Neural progenitor cell (in vitro differentiated cells): ENCODE results near the gene USP25. TPM values are rescaled to one million over a fixed set of nuclear protein-coding genes. Genes with fewer than 3 reads are reported as not detected.

Experiments
- DNase-seq: peaks from one replicate; pipeline ENCODE4 v3.0.0-alpha.2; 2016; ENCODE audit warnings: low spot score
- H2AFZ ChIP-seq: fragments of 200-600 bp; sonication (generic); replicated peaks from 2 replicates; pipeline ENCODE4 v1.6.1; 2016; ENCODE audit warnings: antibody characterized with exemption
- H3F3A ChIP-seq: fragments of 200-600 bp; sonication (generic); 2 replicates; pipeline ENCODE4 v1.6.1; 2016; ENCODE audit warnings: antibody characterized with exemption, low read depth
- H3K27ac ChIP-seq: fragments of 200-600 bp; sonication (generic); 2 replicates; pipeline ENCODE4 v1.5.1; 2016; ENCODE audit warnings: mild to moderate bottlenecking
- H3K27me3 ChIP-seq: fragments of 200-600 bp; sonication (generic); 2 replicates; pipeline ENCODE4 v1.6.1; 2016; ENCODE audit warnings: mild to moderate bottlenecking, moderate library complexity
- H3K36me3 ChIP-seq: fragments of 200-600 bp; sonication (generic); 2 replicates; pipeline ENCODE4 v1.5.1; 2016
- H3K4me1 ChIP-seq: fragments of 200-600 bp; sonication (generic); 2 replicates; pipeline ENCODE4 v1.6.1; 2016; ENCODE audit warnings: mixed run types
- H3K4me2 ChIP-seq: fragments of 200-600 bp; sonication (generic); 2 replicates; pipeline ENCODE4 v1.6.1; 2016
- H3K4me3 ChIP-seq: fragments of 200-600 bp; sonication (generic); 2 replicates; pipeline ENCODE4 v1.5.1; 2016
- H3K79me2 ChIP-seq: fragments of 200-600 bp; sonication (generic); 2 replicates; pipeline ENCODE4 v1.6.1; 2016; ENCODE audit warnings: low read depth
- H3K9ac ChIP-seq: fragments of 200-600 bp; sonication (generic); 2 replicates; pipeline ENCODE4 v1.6.1; 2016
- H3K9me3 ChIP-seq: fragments of 200-600 bp; sonication (generic); 2 replicates; pipeline ENCODE4 v1.5.1; 2016; ENCODE audit warnings: low read depth
- H4K20me1 ChIP-seq: fragments of 200-600 bp; sonication (generic); 2 replicates; pipeline ENCODE4 v1.6.1; 2016; ENCODE audit warnings: low read depth
- H3K27ac Mint-ChIP-seq: 3 replicates; pipeline ENCODE4 v1.8.0; 2021; ENCODE audit warnings: mixed read lengths
- H3K27me3 Mint-ChIP-seq: 2 replicates; pipeline ENCODE4 v1.8.0; 2022; ENCODE audit warnings: low read depth, mild to moderate bottlenecking, inconsistent platforms, moderate library complexity, mixed read lengths; ENCODE audit not compliant: insufficient read depth
- H3K36me3 Mint-ChIP-seq: 3 replicates; pipeline ENCODE4 v1.8.0; 2021; ENCODE audit warnings: mixed read lengths
- H3K4me1 Mint-ChIP-seq: 3 replicates; pipeline ENCODE4 v1.8.0; 2021; ENCODE audit warnings: mixed read lengths
- H3K4me3 Mint-ChIP-seq: 3 replicates; pipeline ENCODE4 v1.8.0; 2021; ENCODE audit warnings: mild to moderate bottlenecking, moderate library complexity, mixed read lengths
- H3K9me3 Mint-ChIP-seq: 3 replicates; pipeline ENCODE4 v1.8.0; 2020; ENCODE audit warnings: mixed read lengths
- EZH2 ChIP-seq: fragments of 200-600 bp; sonication (generic); IDR thresholded peaks from 2 replicates; pipeline ENCODE4 v1.6.1; 2017; ENCODE audit warnings: antibody characterized with exemption, mild to moderate bottlenecking, moderate library complexity
- EZH2phosphoT487 ChIP-seq: fragments of 200-600 bp; sonication (generic); IDR thresholded peaks from 2 replicates; pipeline ENCODE4 v1.6.1; 2017; ENCODE audit warnings: antibody characterized with exemption
- total RNA-seq: library from RNA; depleted of rRNA; stranded (reverse); fragments of >200 nt; gene quantifications from 2 replicates; pipeline ENCODE4 v1.2.3, GENCODE V29; 2015; ENCODE audit warnings: low replicate concordance
- TF ChIP-seq, protein P1 (sequence below): fragments of 200-600 bp; sonication (generic); IDR thresholded peaks from 2 replicates; pipeline ENCODE4 v1.5.1; 2017; ENCODE audit warnings: antibody characterized with exemption, mild to moderate bottlenecking

USP25 gene
- total RNA-seq, 1 donor from 2014 or later = 36.4 TPM

GRCh38 chr21:15775291-15775690 lies 45.5 kb downstream of the USP25 start:
- no peaks in the 10 kb centered on the region for H3K36me3 ChIP-seq
- Mint-ChIP-seq H3K27me3 (no peaks in the 10 kb centered on the region), H3K4me3 (no peak overlapping the region)

DNA sequence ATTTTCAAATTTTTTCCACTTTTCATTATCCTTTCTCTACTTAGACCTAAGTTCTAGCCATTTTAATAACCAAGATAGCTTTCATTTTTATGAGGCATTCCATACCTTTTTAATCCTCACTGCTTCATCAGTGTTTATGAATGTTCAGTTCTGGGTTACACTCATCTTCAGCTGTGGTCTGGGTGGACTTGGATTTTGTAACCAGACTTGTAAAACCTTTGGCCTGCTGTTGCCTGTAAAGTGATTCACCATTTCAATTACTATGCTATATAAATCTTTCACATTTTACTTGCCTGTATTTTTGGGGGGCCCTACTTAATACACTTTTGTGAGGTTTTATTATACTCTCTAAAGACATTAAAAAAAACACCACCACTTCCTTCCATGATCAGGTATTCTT lies 46.2 kb downstream of the USP25 start:
- no peaks in the 10 kb centered on the region for H3K27me3 Mint-ChIP-seq
- no peak overlapping the region for H3K4me2 ChIP-seq
- H3K4me1 Mint-ChIP-seq = no peaks in the 10 kb centered on the region
- H4K20me1 ChIP-seq = no peaks in the 10 kb centered on the region
- H3K36me3 ChIP-seq = no peaks in the 10 kb centered on the region
- H3K9ac ChIP-seq = no peak overlapping the region
- H3K36me3 Mint-ChIP-seq = peaks cover 36% of the 10 kb centered on the region
- no peak overlapping the region for H3K4me3 ChIP-seq
- no peaks in the 10 kb centered on the region for H3K27me3 ChIP-seq
- H3K27ac ChIP-seq = no peak overlapping the region
- no peaks in the 10 kb centered on the region for H3F3A ChIP-seq
- peaks cover 13% of the 10 kb centered on the region for H3K9me3 Mint-ChIP-seq
- no peak overlapping the region for H3K4me3 Mint-ChIP-seq
- no peak for TF ChIP-seq EZH2
- TF ChIP-seq EZH2phosphoT487 = no peak
- TF ChIP-seq, protein P1, sequence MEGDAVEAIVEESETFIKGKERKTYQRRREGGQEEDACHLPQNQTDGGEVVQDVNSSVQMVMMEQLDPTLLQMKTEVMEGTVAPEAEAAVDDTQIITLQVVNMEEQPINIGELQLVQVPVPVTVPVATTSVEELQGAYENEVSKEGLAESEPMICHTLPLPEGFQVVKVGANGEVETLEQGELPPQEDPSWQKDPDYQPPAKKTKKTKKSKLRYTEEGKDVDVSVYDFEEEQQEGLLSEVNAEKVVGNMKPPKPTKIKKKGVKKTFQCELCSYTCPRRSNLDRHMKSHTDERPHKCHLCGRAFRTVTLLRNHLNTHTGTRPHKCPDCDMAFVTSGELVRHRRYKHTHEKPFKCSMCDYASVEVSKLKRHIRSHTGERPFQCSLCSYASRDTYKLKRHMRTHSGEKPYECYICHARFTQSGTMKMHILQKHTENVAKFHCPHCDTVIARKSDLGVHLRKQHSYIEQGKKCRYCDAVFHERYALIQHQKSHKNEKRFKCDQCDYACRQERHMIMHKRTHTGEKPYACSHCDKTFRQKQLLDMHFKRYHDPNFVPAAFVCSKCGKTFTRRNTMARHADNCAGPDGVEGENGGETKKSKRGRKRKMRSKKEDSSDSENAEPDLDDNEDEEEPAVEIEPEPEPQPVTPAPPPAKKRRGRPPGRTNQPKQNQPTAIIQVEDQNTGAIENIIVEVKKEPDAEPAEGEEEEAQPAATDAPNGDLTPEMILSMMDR = no peak
- no peak overlapping the region for H2AFZ ChIP-seq
- peaks cover 15% of the 10 kb centered on the region for H3K79me2 ChIP-seq
- H3K9me3 ChIP-seq = no peaks in the 10 kb centered on the region
- no peak overlapping the region for H3K27ac Mint-ChIP-seq
- DNase-seq = no peak
- H3K4me1 ChIP-seq = no peaks in the 10 kb centered on the region

More at GRCh38 chr21:15775291-15775690, 45.5 kb downstream of the USP25 start:
- Histone ChIP-seq H4K20me1 (no peaks in the 10 kb centered on the region), H3K4me1 (no peaks in the 10 kb centered on the region), H2AFZ (no peak overlapping the region), H3K9ac (no peak overlapping the region), H3F3A (no peaks in the 10 kb centered on the region), H3K79me2 (peaks cover 15% of the 10 kb centered on the region), H3K27ac (no peak overlapping the region), H3K4me2 (no peak overlapping the region), H3K4me3 (no peak overlapping the region), H3K27me3 (no peaks in the 10 kb centered on the region), H3K9me3 (no peaks in the 10 kb centered on the region)
- Mint-ChIP-seq H3K27ac (no peak overlapping the region), H3K9me3 (peaks cover 13% of the 10 kb centered on the region), H3K36me3 (peaks cover 34% of the 10 kb centered on the region), H3K4me1 (no peaks in the 10 kb centered on the region)
- TF ChIP-seq, protein P1 = no peak
- TF ChIP-seq EZH2 (no peak), EZH2phosphoT487 (no peak)
- no peak for DNase-seq

- Mint-ChIP-seq H3K9me3 (peaks cover 14% of the 10 kb centered on the region), H3K27me3 (no peaks in the 10 kb centered on the region), H3K4me3 (no peak overlapping the region), H3K4me1 (no peaks in the 10 kb centered on the region), H3K27ac (no peak overlapping the region), H3K36me3 (peaks cover 39% of the 10 kb centered on the region)
- Histone ChIP-seq H3K4me1 (no peaks in the 10 kb centered on the region), H3K79me2 (peaks cover 15% of the 10 kb centered on the region), H3F3A (no peaks in the 10 kb centered on the region), H3K9ac (no peak overlapping the region), H3K36me3 (no peaks in the 10 kb centered on the region), H2AFZ (no peak overlapping the region), H3K9me3 (no peaks in the 10 kb centered on the region), H4K20me1 (no peaks in the 10 kb centered on the region), H3K4me2 (no peak overlapping the region), H3K27me3 (no peaks in the 10 kb centered on the region), H3K27ac (no peak overlapping the region), H3K4me3 (no peak overlapping the region)
- TF ChIP-seq EZH2phosphoT487 = no peak
- TF ChIP-seq, protein P1 = no peak
- no peak for TF ChIP-seq EZH2
- no peak for DNase-seq
These were observed 47.0 kb downstream of the USP25 start for GRCh38 chr21:15776818-15777217.
